ENCODE data around the gene CCDC54. TPM values are rescaled to one million over a fixed set of nuclear protein-coding genes. Genes with fewer than 3 reads are reported as not detected.

The CCDC54 gene
- total RNA-seq = not detected in 2 replicates

DNA sequence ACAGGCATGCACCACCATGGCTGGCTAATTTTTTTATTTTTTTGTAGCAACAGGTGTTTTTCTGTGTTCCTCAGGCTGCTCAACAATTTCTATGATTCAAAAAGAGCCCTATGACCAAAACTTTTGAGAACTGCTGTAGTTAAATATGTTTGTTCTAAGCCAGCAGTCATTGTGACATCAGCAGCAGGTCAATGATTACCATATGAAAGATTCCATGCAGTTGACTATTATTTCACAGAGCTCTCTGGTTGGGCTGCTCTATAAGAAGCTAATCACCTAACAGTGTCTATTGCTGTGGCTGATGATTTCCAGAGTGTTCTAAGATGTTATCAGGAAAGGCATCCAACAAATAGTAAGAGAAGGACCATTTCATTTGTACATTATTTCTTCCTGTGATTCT, at the start of gene CCDC54:
CCDC54 (plus strand) TSS at position 289 of the 400 bp plus-strand sequence. CDS start 149 bp downstream, outside the sequence.

Other genes with a start within 250 kb of the CCDC54 start
- 35.1 and 41.2 TPM in 2 replicates for gene BBX, start 145.5 kb downstream of the CCDC54 start, total RNA-seq

Measured in bronchus fibroblast of lung (primary cell).